K562 (cell line): ENCODE data around the gene TMEM208. TPM values are rescaled to one million over a fixed set of nuclear protein-coding genes. Genes with fewer than 3 reads are reported as not detected.

Experiments used
- ATAC-seq: fragments of 200-7000 bp; cut with Tn5 transposase; 3 replicates; pipeline ENCODE4 v1.9.1; 2020; ENCODE audit warnings: moderate library complexity
- BruUV-seq: library from RNA; stranded (reverse); fragments of 400-500 nt; replicated peaks from 2 replicates; lab custom pipeline; 2021; lab: Mats Ljungman, UMichigan
- CTCF ChIA-PET: fragments of 300-600 bp; formaldehyde crosslinking; extraction: SDS; loops from one replicate; lab custom pipeline; 2021; ENCODE audit warnings: low intra/inter-chr PET ratio; lab: Yijun Ruan, JAX
- POLR2A ChIA-PET: fragments of 300-600, 350-650 bp; sonication (Branson Sonifier 250); formaldehyde crosslinking; extraction: SDS; loops from one replicate; lab custom pipeline; 2021; ENCODE audit warnings: antibody characterized with exemption, inconsistent platforms; lab: Yijun Ruan, JAX
- DNase-seq, 4 experiments: peaks; one replicate each; pipeline versions ENCODE4 v3.0.0 to v3.0.0-alpha.2; 2011 to 2018; ENCODE audit warnings: low spot score in 3 of 4, mixed read lengths in 3 of 4; ENCODE audit errors: extremely low read depth in 1 of 4
- FAIRE-seq: peaks from 2 replicates; lab custom pipeline; 2011; peaks lifted over from hg19 to GRCh38; lab: Jason Lieb, UNC
- H2AFZ ChIP-seq: 2 replicates; pipeline ENCODE4 v1.6.0; 2011; ENCODE audit warnings: low read depth, low read length, control low read depth, inconsistent platforms
- H3K27ac ChIP-seq: fragments of 200-600 bp; 3 replicates; pipeline ENCODE4 v1.8.0; 2011; ENCODE audit warnings: low read depth, mild to moderate bottlenecking, control low read depth, inconsistent platforms, low read length, moderate library complexity, mixed read lengths; ENCODE audit errors: extremely low read depth
- H3K27me3 ChIP-seq, 2 experiments: fragments of 300-600 bp in 1 of 2; 2 replicates in 1 of 2; 3 replicates in 1 of 2; pipeline versions ENCODE4 v1.6.0 to v1.8.0; 2011; ENCODE audit warnings: inconsistent platforms in 2 of 2, low read length in 2 of 2, mild to moderate bottlenecking in 1 of 2, mixed read lengths in 1 of 2, moderate library complexity in 1 of 2; ENCODE audit not compliant: control insufficient read depth in 2 of 2, insufficient read depth in 2 of 2
- H3K36me3 ChIP-seq: fragments of 300-600 bp; 3 replicates; pipeline ENCODE4 v1.8.0; 2011; ENCODE audit warnings: mild to moderate bottlenecking, low read length, inconsistent platforms; ENCODE audit not compliant: control insufficient read depth, insufficient read depth
- H3K4me1 ChIP-seq, 2 experiments: fragments of 200-600 bp in 1 of 2; replicated peaks in 1 of 2; 2 replicates in 1 of 2; 3 replicates in 1 of 2; pipeline versions ENCODE4 v1.5.1 to v1.8.0; 2011; ENCODE audit warnings: inconsistent platforms in 2 of 2, low read length in 2 of 2, mild to moderate bottlenecking in 1 of 2, mixed read lengths in 1 of 2, moderate library complexity in 1 of 2; ENCODE audit not compliant: control insufficient read depth in 2 of 2, insufficient read depth in 2 of 2
- H3K4me2 ChIP-seq: 2 replicates; pipeline ENCODE4 v1.6.1; 2011; ENCODE audit warnings: low read length, control low read depth, inconsistent platforms, mixed read lengths; ENCODE audit not compliant: insufficient read depth
- H3K4me3 ChIP-seq: fragments of 200-600 bp; sonication (generic), shearing (Covaris generic); 2 replicates; pipeline ENCODE4 v1.5.1; 2016; ENCODE audit warnings: control low read depth, inconsistent platforms
- H3K79me2 ChIP-seq: fragments of 200-600 bp; 3 replicates; pipeline ENCODE4 v1.8.0; 2011; ENCODE audit warnings: low read length, inconsistent platforms; ENCODE audit not compliant: control insufficient read depth, insufficient read depth
- H3K9ac ChIP-seq, 2 experiments: 2 replicates each; pipeline versions ENCODE4 v1.6.0 to v1.6.1; 2011; ENCODE audit warnings: low read depth in 2 of 2, low read length in 2 of 2, control low read depth in 1 of 2, inconsistent platforms in 1 of 2, mild to moderate bottlenecking in 1 of 2, mixed read lengths in 1 of 2; ENCODE audit not compliant: insufficient read depth in 1 of 2
- H3K9me1 ChIP-seq: one replicate; pipeline ENCODE4 v1.6.0; 2011; ENCODE audit warnings: inconsistent platforms, mild to moderate bottlenecking, low read length, moderate library complexity; ENCODE audit not compliant: control insufficient read depth, insufficient read depth
- H3K9me3 ChIP-seq: replicated peaks from 2 replicates; pipeline ENCODE4 v1.5.1; 2011; ENCODE audit warnings: low read depth, low read length, inconsistent platforms; ENCODE audit not compliant: control insufficient read depth, insufficient read depth
- H4K20me1 ChIP-seq: replicated peaks from 2 replicates; pipeline ENCODE4 v1.6.1; 2011; ENCODE audit warnings: low read length, inconsistent platforms, mixed read lengths; ENCODE audit not compliant: control insufficient read depth, insufficient read depth
- CC2D1A ChIP-seq: fragments of 450-650 bp; IDR thresholded peaks from 2 replicates; pipeline ENCODE4 v1.6.1; 2017; ENCODE audit warnings: mild to moderate bottlenecking
- ERF ChIP-seq: fragments of 450-650 bp; formaldehyde crosslinking; IDR thresholded peaks from 2 replicates; pipeline ENCODE4 v1.4.0; 2020; ENCODE audit warnings: mild to moderate bottlenecking, mixed read lengths
- FOXA3 ChIP-seq, 2 experiments: fragments of 450-650 bp in 1 of 2; sonication (generic) in 1 of 2; formaldehyde crosslinking; IDR thresholded peaks in 1 of 2; conservative IDR thresholded peaks in 1 of 2; 2 replicates each; pipeline versions ENCODE4 v1.4.0 to v1.8.0; 2020 to 2022; ENCODE audit warnings: mild to moderate bottlenecking in 2 of 2, missing genetic modification reagents in 1 of 2
- L3MBTL2 ChIP-seq: fragments of 450-650 bp; IDR thresholded peaks from 2 replicates; pipeline ENCODE4 v1.6.1; 2016; ENCODE audit warnings: mild to moderate bottlenecking, moderate library complexity
- RBFOX2 ChIP-seq: fragments of 200-400 bp; formaldehyde crosslinking; IDR thresholded peaks from 2 replicates; pipeline ENCODE4 v1.6.1; 2017; ENCODE audit warnings: low read depth, mild to moderate bottlenecking, low read length, moderate library complexity
- TFE3 ChIP-seq: fragments of 450-650 bp; formaldehyde crosslinking; IDR thresholded peaks from 2 replicates; pipeline ENCODE4 v1.4.0; 2020; ENCODE audit warnings: mild to moderate bottlenecking, mixed read lengths
- ZNF232 ChIP-seq: sonication (generic); formaldehyde crosslinking; IDR thresholded peaks from 2 replicates; pipeline ENCODE4 v1.8.0; 2022; ENCODE audit warnings: mild to moderate bottlenecking, missing genetic modification reagents
- WGBS: fragments of 100-300 bp; shearing (Covaris generic); methylation state at CpG from one replicate; pipeline ENCODE4 v1.1.6; 2016; ENCODE audit warnings: low coverage, mixed read lengths; ENCODE audit not compliant: insufficient coverage; ENCODE audit errors: missing lambda C conversion rate; 5-methylcytosine and 5-hydroxymethylcytosine counted together
- in situ Hi-C: fragments of 300-500 bp; cut with MboI; formaldehyde crosslinking; loops from 4 replicates; pipeline ENCODE4 v1.15.0; 2018; ENCODE audit warnings: inconsistent platforms, mixed read lengths
- intact Hi-C: fragments of 100-400 bp; cut with micrococcal nuclease; formaldehyde crosslinking; loops from 2 replicates; pipeline ENCODE4 v1.14.2; 2022
- polyA plus RNA-seq, 8 experiments: library from polyadenylated mRNA; depleted of rRNA in 4 of 8; stranded (reverse) in 5 of 8; unstranded in 3 of 8; fragments of >200 nt; fragmentation: Nextera tagmentation in 2 of 8; fragmentation: Illumina TruSeq in 1 of 8; extraction: Ambion mirVana in 2 of 8; extraction: Trizol in 1 of 8; gene quantifications; 2 replicates each; pipeline versions ENCODE4 v1.2.1 to v1.2.3, GENCODE V29; 2011 to 2014; ENCODE audit warnings: inconsistent platforms in 1 of 8, missing spikeins in 1 of 8
- total RNA-seq, 7 experiments: library from RNA; depleted of rRNA in 6 of 7; stranded (reverse); fragments of >200 nt in 6 of 7; fragmentation: Illumina TruSeq in 2 of 7; extraction: Trizol in 2 of 7; gene quantifications; 2 replicates each; pipeline versions ENCODE4 v1.2.1 to v1.2.3, GENCODE V29; 2011 to 2021; ENCODE audit warnings: low replicate concordance in 1 of 7
- TF ChIP-seq, protein P1 (sequence below): sonication (generic); formaldehyde crosslinking; IDR thresholded peaks from 2 replicates; pipeline ENCODE4 v1.8.0; 2022; ENCODE audit warnings: mild to moderate bottlenecking, low read depth, missing genetic modification reagents

Gene TMEM208
- total and polyA plus RNA-seq, 9 of the 15 experiments (the other 6 are each of a cell fraction or from before 2014, with no cell fraction given): 31.8 to 239 (median 54.3) TPM

DNA sequence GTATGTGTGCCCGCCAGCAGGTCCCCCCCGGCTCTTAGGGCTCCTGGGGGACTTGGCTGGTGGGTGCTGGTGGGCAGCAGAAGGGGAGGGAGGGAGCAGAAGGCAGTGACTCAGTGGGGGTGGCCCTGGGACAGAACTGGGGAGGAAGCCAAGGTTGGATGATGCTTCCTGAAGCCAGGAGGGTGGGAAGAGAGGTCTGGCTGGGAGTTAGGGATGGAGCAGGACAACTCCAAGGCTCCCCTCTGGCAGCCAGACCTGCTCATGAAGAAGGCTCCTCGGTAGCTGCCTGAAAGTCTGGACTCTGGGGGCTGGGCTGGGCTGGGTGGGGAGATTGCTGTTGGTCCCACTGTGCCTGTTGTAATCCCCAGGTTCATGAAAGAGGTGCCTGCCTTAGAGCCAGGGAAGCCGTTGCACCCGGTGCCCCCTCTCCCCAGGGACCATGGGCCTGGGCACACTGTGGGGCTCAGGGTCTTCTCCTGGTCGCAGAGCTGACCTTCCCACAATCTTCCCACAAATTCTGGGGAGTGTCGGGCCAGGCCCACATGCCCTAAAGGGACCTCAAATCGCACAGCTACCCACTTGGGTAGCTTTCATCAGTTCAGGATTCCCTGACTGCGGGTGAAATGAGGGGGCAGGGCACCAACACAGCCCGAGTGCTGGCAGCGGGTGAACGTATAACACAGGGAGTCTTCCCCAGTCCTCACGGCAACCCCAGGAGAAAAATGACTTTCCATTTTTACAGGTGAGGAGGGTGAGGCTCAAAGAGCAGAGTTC lies 51.3 kb downstream of the TMEM208 start:
- ATAC-seq (no peak), FAIRE-seq (peak; percentile 59), DNase-seq (no peak)
- ChIA-PET CTCF (interaction anchor here (0.8 to 2.3 kb wide), 3 partner anchors 18 to 331 kb away, joined by 3 to 18 read pairs (median 6); no protein-coding TSS in a partner anchor), POLR2A (interaction anchor here (0.6 to 1.7 kb wide), 5 partner anchors 8 to 88 kb away, joined by 3 to 5 read pairs (median 4); partner anchors contain the start of gene EXOC3L1)
- BruUV-seq: no TSS peak
- in situ Hi-C loops: no loop called here
- H3K4me3 ChIP-seq: peak overlapping the region; percentile 74
- peak overlapping the region; percentile 88 to 97 for H3K9ac ChIP-seq
- peak overlapping the region; percentile 95 for H3K4me2 ChIP-seq
- H3K27ac ChIP-seq: peak overlapping the region; percentile 83
- WGBS: 24% methylated on average over 11 of the region's 13 CpGs
- no peaks in the 10 kb centered on the region for H3K27me3 ChIP-seq
- H2AFZ ChIP-seq: peak overlapping the region; percentile 87
- intact Hi-C loops: loop anchor here (1.0 to 5.0 kb wide), 2 partner anchors 18 to 41 kb away; no protein-coding TSS in a partner anchor
- H4K20me1 ChIP-seq: no peaks in the 10 kb centered on the region
- H3K4me1 ChIP-seq: peaks cover 22 to 38% of the 10 kb centered on the region in 2 experiments
- H3K79me2 ChIP-seq: peaks cover 30% of the 10 kb centered on the region
- no peaks in the 10 kb centered on the region for H3K9me1 ChIP-seq
- H3K9me3 ChIP-seq: no peaks in the 10 kb centered on the region
- H3K36me3 ChIP-seq: peaks cover 37% of the 10 kb centered on the region; the same call in 2 of the 3 replicates
- 0 out of 4 replicates have a peak, but pooled peaks of 1 of the 2 experiments have one; percentile 2 for TF ChIP-seq FOXA3 (CRISPR knock-in tag; conservative IDR thresholded peaks at IDR 0.05 in 1 of 2, IDR thresholded peaks at IDR 0.05 in 1 of 2)
- TF ChIP-seq, protein P1, sequence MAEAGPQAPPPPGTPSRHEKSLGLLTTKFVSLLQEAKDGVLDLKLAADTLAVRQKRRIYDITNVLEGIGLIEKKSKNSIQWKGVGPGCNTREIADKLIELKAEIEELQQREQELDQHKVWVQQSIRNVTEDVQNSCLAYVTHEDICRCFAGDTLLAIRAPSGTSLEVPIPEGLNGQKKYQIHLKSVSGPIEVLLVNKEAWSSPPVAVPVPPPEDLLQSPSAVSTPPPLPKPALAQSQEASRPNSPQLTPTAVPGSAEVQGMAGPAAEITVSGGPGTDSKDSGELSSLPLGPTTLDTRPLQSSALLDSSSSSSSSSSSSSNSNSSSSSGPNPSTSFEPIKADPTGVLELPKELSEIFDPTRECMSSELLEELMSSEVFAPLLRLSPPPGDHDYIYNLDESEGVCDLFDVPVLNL (CRISPR knock-in tag): no peak
- TF ChIP-seq L3MBTL2: peak; percentile 19; the same call in 1 of the 2 replicates
- TF ChIP-seq ZNF232: no peak
- TF ChIP-seq RBFOX2: peak; percentile 14
- TF ChIP-seq TFE3 (CRISPR knock-in tag): no peak
- TF ChIP-seq CC2D1A: peak; percentile 62
- TF ChIP-seq ERF (CRISPR knock-in tag): no peak
